Endodermal cell (in vitro differentiated cells): ENCODE measurements around the gene CTNS. TPM values are rescaled to one million over a fixed set of nuclear protein-coding genes. Genes with fewer than 3 reads are reported as not detected.

ENCODE experiments used
- DNase-seq: peaks from one replicate; pipeline ENCODE4 v3.0.0-alpha.2; 2017
- H3K27ac ChIP-seq: 2 replicates; pipeline ENCODE4 v1.5.1; 2013; ENCODE audit warnings: mild to moderate bottlenecking, low read depth, low read length, moderate library complexity
- H3K27me3 ChIP-seq: 2 replicates; pipeline ENCODE4 v1.6.1; 2013; ENCODE audit warnings: mild to moderate bottlenecking, low read length, moderate library complexity; ENCODE audit not compliant: insufficient read depth, control insufficient read depth, poor library complexity, severe bottlenecking
- H3K36me3 ChIP-seq: 2 replicates; pipeline ENCODE4 v1.7.0; 2013; ENCODE audit warnings: mild to moderate bottlenecking, low read length, moderate library complexity; ENCODE audit not compliant: control insufficient read depth, insufficient read depth
- H3K4me1 ChIP-seq: one replicate; pipeline ENCODE4 v1.7.0; 2013; ENCODE audit warnings: low read length; ENCODE audit not compliant: control insufficient read depth, insufficient read depth
- H3K4me3 ChIP-seq: 2 replicates; pipeline ENCODE4 v1.5.1; 2013; ENCODE audit warnings: mild to moderate bottlenecking, low read length, moderate library complexity
- H3K9ac ChIP-seq: 2 replicates; pipeline ENCODE4 v1.6.1; 2013; ENCODE audit warnings: mild to moderate bottlenecking, low read length, moderate library complexity; ENCODE audit not compliant: poor library complexity, severe bottlenecking; ENCODE audit errors: extremely low read depth
- H3K9me3 ChIP-seq: 2 replicates; pipeline ENCODE4 v1.6.1; 2013; ENCODE audit warnings: mild to moderate bottlenecking, low read length, moderate library complexity; ENCODE audit not compliant: control insufficient read depth
- H3K27ac Mint-ChIP-seq: 2 replicates; pipeline ENCODE4 v1.8.0; 2020; ENCODE audit warnings: mixed read lengths
- H3K27me3 Mint-ChIP-seq: 2 replicates; pipeline ENCODE4 v1.8.0; 2021; ENCODE audit warnings: mild to moderate bottlenecking, mixed read lengths; ENCODE audit not compliant: insufficient read depth
- H3K36me3 Mint-ChIP-seq: 2 replicates; pipeline ENCODE4 v1.8.0; 2020; ENCODE audit warnings: low read depth, mixed read lengths
- H3K4me1 Mint-ChIP-seq: 2 replicates; pipeline ENCODE4 v1.8.0; 2020; ENCODE audit warnings: mixed read lengths
- H3K4me3 Mint-ChIP-seq: 2 replicates; pipeline ENCODE4 v1.8.0; 2020; ENCODE audit warnings: mild to moderate bottlenecking, moderate library complexity, mixed read lengths
- H3K9me3 Mint-ChIP-seq: 2 replicates; pipeline ENCODE4 v1.8.0; 2020; ENCODE audit warnings: mild to moderate bottlenecking, mixed read lengths
- WGBS, 2 experiments: methylation state at CpG; one replicate each; pipeline versions ENCODE4 v1.1.5 to v1.1.7; 2013; ENCODE audit warnings: missing lambda C conversion rate in 2 of 2, mixed read lengths in 1 of 2; ENCODE audit not compliant: insufficient coverage in 1 of 2, insufficient read length in 1 of 2; 5-methylcytosine and 5-hydroxymethylcytosine counted together
- total RNA-seq, 2 donors: library from RNA; stranded (reverse); fragmentation: NEBNext Ultra II Directional in 1 of 2; extraction: Animal tissue kit (Norgen Biotek cat#: 25700) in 1 of 2; gene quantifications; 2 replicates in 1 of 2; 3 replicates in 1 of 2; pipeline ENCODE4 v1.2.1, GENCODE V29; 2021
- TF ChIP-seq, protein P1 (sequence below): fragments of 200-600 bp; sonication (generic); conservative IDR thresholded peaks from 2 replicates; pipeline ENCODE4 v1.5.0; 2021; ENCODE audit warnings: antibody characterized with exemption, mild to moderate bottlenecking

Gene CTNS
- total RNA-seq, 2 donors from 2014 or later, result 17.2 to 18.8 TPM

GRCh38 chr17:3672571-3672970 is 36.0 kb downstream of the CTNS start:
- peaks cover 21% of the 10 kb centered on the region for H3K4me1 Mint-ChIP-seq
- H3K27me3 Mint-ChIP-seq, result no peaks in the 10 kb centered on the region
- no peak overlapping the region for H3K4me3 Mint-ChIP-seq

GRCh38 chr17:3675886-3676285 is 39.3 kb downstream of the CTNS start:
- no peaks in the 10 kb centered on the region for H3K27me3 Mint-ChIP-seq
- Histone ChIP-seq H3K9me3 (no peaks in the 10 kb centered on the region), H3K4me3 (no peak overlapping the region), H3K36me3 (peaks cover 6% of the 10 kb centered on the region), H3K27me3 (no peaks in the 10 kb centered on the region), H3K9ac (no peak overlapping the region), H3K27ac (no peak overlapping the region), H3K4me1 (peaks cover 10% of the 10 kb centered on the region)
- no peak overlapping the region for H3K27ac Mint-ChIP-seq
- 91 to 92% methylated on average over 9 to 11 of the region's 11 CpGs for WGBS, 2 experiments
- H3K9me3 Mint-ChIP-seq, result no peaks in the 10 kb centered on the region
- H3K4me3 Mint-ChIP-seq, result no peak overlapping the region
- no peaks in the 10 kb centered on the region for H3K36me3 Mint-ChIP-seq
- peaks cover 22% of the 10 kb centered on the region for H3K4me1 Mint-ChIP-seq
- DNase-seq, result no peak
- TF ChIP-seq, protein P1, sequence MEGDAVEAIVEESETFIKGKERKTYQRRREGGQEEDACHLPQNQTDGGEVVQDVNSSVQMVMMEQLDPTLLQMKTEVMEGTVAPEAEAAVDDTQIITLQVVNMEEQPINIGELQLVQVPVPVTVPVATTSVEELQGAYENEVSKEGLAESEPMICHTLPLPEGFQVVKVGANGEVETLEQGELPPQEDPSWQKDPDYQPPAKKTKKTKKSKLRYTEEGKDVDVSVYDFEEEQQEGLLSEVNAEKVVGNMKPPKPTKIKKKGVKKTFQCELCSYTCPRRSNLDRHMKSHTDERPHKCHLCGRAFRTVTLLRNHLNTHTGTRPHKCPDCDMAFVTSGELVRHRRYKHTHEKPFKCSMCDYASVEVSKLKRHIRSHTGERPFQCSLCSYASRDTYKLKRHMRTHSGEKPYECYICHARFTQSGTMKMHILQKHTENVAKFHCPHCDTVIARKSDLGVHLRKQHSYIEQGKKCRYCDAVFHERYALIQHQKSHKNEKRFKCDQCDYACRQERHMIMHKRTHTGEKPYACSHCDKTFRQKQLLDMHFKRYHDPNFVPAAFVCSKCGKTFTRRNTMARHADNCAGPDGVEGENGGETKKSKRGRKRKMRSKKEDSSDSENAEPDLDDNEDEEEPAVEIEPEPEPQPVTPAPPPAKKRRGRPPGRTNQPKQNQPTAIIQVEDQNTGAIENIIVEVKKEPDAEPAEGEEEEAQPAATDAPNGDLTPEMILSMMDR, result no peak

More at GRCh38 chr17:3672571-3672970, 36.0 kb downstream of the CTNS start:
- Mint-ChIP-seq H3K9me3 (no peaks in the 10 kb centered on the region), H3K27ac (no peak overlapping the region), H3K36me3 (peaks cover 5% of the 10 kb centered on the region)
- no peak for DNase-seq
- Histone ChIP-seq H3K9me3 (no peaks in the 10 kb centered on the region), H3K4me1 (peaks cover 7% of the 10 kb centered on the region), H3K27me3 (no peaks in the 10 kb centered on the region), H3K27ac (no peak overlapping the region), H3K36me3 (peaks cover 14% of the 10 kb centered on the region), H3K4me3 (no peak overlapping the region), H3K9ac (no peak overlapping the region)
- TF ChIP-seq, protein P1, result no peak
- 90 to 97% methylated on average over 3 to 4 of the region's 4 CpGs for WGBS, 2 experiments

- peaks cover 22% of the 10 kb centered on the region for H3K4me1 Mint-ChIP-seq
- no peak overlapping the region for H3K4me3 Mint-ChIP-seq
- no peaks in the 10 kb centered on the region for H3K36me3 ChIP-seq
- DNase-seq, result peak; percentile 95
- WGBS, 2 experiments, result 60 to 77% methylated on average over 9 to 16 of the region's 16 CpGs
- no peak overlapping the region for H3K27ac Mint-ChIP-seq
- no peaks in the 10 kb centered on the region for H3K9me3 Mint-ChIP-seq
- no peaks in the 10 kb centered on the region for H3K27me3 ChIP-seq
- H3K27me3 Mint-ChIP-seq, result peaks cover 13% of the 10 kb centered on the region
- no peaks in the 10 kb centered on the region for H3K9me3 ChIP-seq
- TF ChIP-seq, protein P1, result peak; percentile 65
- no peaks in the 10 kb centered on the region for H3K36me3 Mint-ChIP-seq
- H3K4me1 ChIP-seq, result peaks cover 10% of the 10 kb centered on the region
- no peak overlapping the region for H3K9ac ChIP-seq
- H3K4me3 ChIP-seq, result no peak overlapping the region
- H3K27ac ChIP-seq, result no peak overlapping the region
Measured at GRCh38 chr17:3678095-3678820, 41.7 kb downstream of the CTNS start.
